SH-SY5Y (cell line): ENCODE data around the gene SALL2.
A peak's percentile ranks its signal among the peaks of the same experiment; 100 is the strongest.

Experiments used
- GATA2 ChIP-seq: IDR thresholded peaks from 2 replicates; pipeline ENCODE4 v1.6.1; 2011; ENCODE audit warnings: mild to moderate bottlenecking, low read depth, low read length
- GATA3 ChIP-seq: IDR thresholded peaks from 2 replicates; pipeline ENCODE4 v1.6.1; 2011; ENCODE audit warnings: low read depth, mild to moderate bottlenecking, low read length, moderate library complexity

SALL2 gene

DNA sequence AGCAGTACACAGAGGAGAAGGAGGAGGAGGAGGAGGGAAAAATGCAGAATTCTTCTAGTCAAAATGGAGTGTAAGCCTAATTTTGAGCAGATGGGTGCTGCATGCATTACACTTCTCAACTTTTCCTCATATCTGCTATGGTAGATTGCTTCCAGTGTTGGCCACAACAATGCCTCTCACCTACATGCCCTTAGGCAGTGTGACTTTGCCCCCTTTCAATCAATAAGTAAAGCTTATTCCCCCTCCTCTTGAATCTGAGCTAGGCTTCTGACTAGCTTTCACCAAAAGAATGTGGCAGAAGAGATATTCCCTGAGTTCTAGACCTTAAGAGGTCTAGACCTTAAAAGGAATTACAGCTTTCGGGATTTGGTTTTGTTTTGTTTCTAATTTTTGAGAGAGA, 11.8 kb downstream of the SALL2 start:
- TF ChIP-seq GATA2 (no peak), GATA3 (no peak)

DNA sequence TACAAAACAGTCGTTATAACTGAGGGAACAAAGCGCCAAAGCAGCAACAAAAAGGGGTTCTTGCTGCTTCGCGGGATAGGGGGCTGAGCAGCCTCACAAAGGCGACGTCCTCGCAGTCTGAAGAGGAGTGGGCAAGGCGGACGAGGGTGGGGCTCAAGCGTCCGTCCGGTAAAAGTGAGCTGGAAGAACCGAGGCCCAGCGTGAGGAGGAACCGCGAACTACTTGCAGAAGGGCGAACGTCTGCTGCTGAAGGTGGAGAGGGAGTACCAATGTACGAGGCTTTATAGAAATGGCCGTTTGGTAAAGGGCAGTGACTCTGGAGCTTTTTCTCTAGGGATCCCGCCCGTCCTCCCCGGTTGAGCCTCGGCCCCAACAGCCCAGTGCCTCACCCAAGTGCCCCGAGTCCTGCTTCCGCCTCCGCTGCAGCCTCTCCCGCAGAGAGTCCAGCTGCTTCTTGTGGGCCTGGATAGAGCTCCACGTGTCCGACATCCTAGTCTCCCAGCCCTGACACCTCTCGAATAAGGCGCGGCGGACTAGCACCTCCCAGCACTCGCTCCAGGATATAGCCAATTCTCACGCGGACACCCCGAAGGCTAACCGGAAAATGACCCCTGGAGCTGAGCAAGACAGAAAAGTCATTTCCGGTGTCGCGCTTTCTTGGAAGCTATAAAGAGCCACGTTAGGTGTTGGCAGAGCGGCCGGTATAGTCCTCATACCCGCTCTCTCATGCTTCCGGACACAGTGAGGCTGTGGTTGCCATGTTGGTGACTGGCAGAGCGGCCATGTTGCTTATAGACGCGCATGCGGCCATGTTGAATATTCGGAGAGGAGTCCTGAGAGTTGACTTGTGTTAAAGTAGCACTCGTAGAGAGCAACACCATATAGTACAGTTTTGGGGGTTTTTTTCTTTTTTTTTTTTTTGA, 15.2 kb downstream of the SALL2 start, which contains the start of gene METTL3:
METTL3 (minus strand) TSS at position 606 of the 923 bp plus-strand sequence; CDS start at position 489, 117 bp downstream.
- TF ChIP-seq GATA3 (no peak), GATA2 (no peak)

DNA sequence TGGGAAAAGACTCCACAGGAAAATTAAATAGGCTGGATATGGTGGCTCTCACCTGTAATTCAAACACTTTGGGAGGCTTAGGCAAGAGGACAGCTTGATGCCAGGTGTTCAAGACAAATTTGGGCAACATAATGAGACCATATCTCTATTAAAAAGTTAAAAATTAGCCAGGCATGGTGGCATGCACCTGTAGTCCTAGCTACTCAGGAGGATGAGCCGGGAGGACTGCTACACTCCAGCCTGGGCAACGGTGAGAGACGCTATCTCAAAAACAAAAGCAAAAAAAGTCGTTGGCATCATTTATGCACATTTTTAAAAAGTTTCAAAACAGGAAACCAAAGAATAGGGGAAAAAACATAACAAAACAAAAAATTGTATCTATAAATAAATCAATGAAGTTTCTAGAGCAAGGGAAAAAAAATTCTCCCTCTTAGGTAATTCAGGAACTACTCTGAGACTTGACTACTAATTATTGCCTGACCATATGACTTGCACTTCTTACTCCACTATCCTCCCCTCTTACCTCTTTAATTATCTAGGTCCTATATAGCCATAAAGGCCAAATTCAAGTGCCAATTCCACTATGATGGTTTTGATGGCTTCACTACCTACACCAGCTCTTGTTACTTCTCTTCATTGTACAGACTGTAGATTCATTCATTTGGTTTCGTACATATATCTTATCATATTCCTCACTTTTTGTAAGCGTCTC, 16.6 kb downstream of the SALL2 start:
- TF ChIP-seq GATA2 (no peak), GATA3 (no peak)

DNA sequence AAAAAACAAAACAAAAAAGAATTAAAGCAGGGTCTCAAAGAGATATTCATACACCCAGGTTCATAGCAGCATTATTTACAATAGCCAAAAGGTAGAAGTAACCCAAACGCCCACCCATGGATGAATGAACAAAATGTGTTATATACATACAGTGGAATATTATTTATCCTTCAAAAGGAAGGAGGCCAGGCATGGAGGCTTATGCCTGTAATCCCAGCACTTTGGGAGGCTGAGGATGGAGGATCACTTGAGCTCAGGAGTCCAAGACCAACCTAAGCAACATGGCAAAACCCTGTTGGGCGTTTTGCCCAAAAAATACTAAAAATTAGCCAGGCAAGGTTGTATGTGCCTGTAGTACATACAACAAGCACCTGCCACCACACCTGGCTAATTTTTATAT, 19.6 kb downstream of the SALL2 start:
- TF ChIP-seq GATA2 (no peak), GATA3 (no peak)

DNA sequence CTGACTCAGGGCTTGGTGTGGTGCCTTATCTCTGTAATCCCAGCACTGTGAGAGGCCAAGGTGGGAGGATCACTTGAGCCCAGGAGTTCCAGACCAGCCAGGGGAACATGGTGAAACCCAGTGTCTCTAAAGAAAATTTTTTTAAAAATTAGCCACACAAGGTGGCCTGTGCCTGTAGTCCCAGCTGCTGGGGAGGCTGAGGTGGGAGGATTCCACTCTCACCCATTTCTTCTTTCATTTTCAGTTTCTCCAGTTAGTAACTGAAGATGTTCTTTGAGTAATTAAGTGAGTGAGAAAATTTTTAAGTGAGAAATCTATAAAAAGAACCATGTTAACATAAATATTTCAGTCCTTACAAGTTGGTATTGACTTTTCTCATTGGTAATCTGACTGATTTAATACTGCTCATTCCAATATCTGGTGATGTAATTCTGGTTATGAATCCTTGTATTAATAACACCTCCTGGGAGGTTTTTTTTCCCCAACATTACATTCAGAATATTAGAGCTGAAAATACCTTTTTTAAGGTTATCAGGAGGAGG, 21.1 kb downstream of the SALL2 start:
- TF ChIP-seq GATA2 (no peak), GATA3 (no peak)

DNA sequence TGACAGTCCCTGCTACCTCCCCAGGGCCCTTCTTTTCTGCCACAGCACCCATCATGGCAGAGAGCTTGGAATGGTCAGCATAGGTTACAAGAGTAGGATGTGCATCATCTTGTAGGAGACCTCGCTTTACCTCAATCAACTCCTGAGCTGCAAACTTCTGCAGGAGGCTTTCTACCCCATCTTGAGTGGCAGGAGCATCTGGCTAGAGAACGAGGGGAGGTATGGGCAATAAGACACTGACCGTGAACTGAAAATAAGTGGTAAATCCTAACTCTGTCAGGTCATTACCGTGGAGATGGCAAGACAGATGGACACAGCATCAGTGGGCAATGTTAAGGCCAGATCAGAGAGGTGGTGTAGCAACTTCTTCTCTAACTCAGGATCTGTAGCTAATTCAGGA, 22.8 kb downstream of the SALL2 start:
- TF ChIP-seq GATA3: no peak
- TF ChIP-seq GATA2: no peak

DNA sequence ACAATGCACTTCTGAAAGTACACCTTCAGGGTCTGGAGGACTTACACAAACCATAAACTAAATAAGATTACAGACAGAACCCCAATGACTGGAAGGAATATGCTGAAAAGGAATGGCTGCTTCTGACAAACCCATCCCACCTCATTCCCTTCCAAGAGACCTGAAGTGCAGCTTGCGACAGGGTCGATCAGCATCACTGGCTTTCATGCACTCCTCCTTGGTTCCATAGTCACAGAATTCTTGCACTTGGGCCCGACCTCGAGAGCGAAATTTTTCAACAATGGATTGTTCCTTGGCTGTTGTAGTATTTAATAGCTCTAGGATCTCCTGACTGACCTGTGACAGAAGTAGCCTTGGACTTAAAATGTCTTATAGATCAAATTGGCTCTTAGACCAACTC, 24.6 kb downstream of the SALL2 start:
- no peak for TF ChIP-seq GATA3

DNA sequence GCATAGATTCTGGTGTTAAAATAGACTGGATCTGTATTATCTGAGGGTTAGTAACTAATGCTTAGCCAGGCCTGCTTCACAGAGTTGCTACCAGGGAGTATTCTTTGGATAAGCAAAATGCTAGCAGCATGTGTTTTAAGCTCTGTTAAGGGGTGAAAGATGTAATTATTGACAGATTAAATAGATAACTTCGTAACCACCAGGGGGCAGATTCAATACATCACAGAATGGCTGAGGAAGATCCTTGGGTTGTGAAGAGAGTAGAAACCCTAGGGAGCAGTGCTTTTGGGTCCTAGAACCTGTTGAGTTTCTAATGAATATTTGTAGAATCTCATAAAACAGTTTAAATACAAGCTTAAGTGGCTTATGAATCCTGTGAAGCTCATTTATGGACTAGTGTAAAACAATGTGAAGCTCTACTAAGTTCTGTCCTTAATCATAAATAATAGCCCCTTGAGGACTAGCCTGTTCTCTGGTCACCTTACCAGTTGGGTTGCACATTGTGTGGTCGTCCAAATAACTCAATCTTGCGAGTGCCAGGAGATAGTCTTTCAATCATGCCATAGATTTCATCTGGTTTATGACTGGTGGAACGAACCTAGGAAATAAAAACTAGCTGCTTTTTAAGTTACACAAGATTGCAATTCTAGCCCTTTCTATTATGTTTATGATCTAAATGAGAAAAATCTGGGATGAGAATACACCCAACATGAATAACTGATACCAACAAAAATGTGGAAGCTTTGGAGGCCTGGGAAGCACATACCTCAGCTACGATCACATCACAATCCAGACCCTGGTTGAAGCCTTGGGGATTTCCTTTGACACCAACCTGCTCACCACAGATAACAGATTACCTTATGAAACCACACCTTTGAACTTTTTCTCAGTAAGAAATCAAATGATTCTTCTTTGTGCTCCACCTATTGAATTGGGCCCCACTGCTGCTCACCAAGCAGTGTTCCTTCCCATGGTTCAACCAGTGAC, 27.3 kb downstream of the SALL2 start:
- peak; percentile 35; the same call in 1 of the 2 replicates for TF ChIP-seq GATA2
- no peak for TF ChIP-seq GATA3

DNA sequence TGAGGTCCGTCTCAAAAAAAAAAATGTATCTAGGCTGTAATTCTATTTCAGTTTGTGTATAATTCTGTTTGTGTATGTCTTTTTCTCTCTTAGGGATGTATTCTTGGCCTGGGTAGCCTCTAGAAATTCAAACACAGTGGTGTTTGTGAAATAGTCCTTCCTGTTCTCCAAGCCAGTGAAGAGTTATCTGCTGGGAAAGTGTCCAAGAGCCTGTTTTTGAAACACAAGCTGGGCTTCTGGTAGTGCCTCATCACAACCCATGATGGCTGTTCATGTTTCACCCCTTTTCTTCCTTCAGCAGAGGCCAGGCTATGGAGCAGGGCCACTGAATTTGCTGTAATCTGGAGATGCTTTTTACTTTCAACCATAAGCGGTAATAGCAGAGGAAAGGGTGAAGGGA, 29.7 kb downstream of the SALL2 start:
- TF ChIP-seq GATA2 (no peak), GATA3 (no peak)

DNA sequence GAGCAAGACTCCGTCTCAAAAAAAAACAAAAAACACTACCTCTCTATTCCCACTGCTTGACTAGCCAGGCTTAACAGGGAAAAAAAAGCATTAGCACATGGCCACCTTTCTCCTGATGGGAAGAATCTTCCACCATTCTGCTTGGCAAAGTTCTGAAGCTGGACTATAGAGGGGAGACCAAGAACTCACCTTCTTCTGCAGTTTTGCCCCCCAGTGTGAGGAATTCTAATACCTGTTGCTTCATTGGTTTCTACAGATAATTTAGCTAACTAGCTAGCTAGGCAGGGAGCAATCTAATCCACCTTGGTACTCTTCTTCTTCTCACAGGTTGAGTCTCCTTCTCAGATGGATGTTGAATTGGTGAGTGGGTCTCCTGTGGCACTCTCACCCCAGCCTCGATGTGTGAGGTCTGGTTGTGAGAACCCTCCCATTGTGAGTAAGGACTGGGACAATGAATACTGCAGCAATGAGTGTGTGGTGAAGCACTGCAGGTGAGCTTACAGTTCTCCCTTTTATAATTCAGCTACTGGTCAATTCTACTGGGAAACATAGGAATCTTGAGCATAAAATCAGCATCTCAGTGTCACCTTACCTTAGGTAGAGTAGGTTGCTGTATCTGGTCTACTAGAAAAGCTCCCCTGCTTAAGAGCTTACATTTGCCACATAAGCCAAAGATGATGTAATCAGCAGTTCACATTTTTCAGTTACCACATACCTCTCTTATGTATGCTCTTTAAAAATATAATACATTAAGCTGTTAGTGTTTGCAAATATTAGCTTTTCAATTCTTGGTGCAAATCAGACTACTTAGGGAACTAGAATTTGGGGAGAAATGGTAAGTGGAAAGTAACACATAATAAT, 31.0 kb downstream of the SALL2 start:
- no peak for TF ChIP-seq GATA2

DNA sequence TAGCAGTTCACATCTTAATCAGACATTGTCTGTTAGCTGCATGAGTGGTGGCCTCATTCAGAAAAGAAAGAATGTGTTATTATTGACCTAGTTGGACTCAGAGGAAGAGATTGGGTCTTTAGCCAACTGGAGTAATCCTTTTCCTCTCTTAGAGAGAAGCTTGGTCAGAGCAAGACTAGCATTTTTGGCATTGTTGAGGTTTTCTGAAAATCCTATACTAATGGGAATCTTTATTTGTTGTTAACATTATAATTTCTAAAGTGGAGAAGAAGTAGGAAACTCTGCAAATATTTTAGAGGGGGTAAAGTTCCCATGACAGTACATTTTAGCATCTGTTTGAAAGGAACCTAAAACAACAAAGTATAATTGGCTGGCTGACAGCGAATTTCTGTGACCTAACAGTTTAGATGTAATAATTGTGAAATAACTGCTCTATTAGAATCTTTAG, 39.5 kb downstream of the SALL2 start:
- TF ChIP-seq GATA3: no peak
- no peak for TF ChIP-seq GATA2

DNA sequence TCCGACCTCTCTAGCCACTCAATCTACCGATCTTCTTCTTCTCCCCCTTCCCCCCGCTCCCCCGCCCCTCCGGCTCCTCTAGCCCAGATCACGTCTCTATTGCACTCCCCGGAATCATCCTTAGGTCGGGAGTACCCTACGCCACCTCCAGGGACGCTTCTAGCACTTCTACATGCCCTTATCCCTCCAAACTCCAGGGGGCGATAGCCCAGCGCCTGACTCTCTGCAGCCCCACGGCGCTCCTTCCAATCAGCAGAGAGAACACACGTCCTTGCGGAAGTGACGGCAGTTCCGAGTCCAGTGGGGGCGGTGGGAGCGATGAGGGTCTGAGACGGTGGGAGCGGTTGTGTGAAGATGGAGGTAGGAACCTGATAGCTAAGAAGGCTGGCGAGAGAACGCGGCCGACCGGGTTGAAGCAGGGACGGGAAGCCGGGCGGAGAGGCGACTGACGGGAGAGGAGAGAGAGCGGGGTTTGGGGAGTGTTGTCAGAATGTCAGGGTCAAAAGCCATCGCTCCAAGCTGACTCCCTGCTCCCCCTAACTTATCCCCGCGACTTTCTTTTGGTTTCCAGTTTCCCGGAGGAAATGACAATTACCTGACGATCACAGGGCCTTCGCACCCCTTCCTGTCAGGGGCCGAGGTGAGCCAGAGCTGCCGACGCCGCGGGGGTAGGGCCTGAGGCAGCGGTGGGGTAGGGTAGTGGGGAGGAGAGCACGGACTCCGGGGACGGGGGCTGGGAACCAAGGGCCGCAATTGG, 49.0 kb downstream of the SALL2 start, which contains the start of the genes RAB2B and TOX4:
RAB2B (minus strand) TSS at position 35 of the 757 bp plus-strand sequence. CDS start 87 bp downstream, outside the sequence.
TOX4 (plus strand) TSS at position 271 of the 757 bp plus-strand sequence; CDS start at position 355, 84 bp downstream.
- peak; percentile 42; the same call in 1 of the 2 replicates for TF ChIP-seq GATA2
- no peak for TF ChIP-seq GATA3
